ENCODE results near the gene DIS3L2.

- no peak for TF ChIP-seq EZH2 (IDR thresholded peaks at IDR 0.05; ENCODE audit: insufficient read depth, poor library complexity, severe bottlenecking)
- TF ChIP-seq EZH2phosphoT487 (IDR thresholded peaks at IDR 0.05; ENCODE audit: insufficient read depth, low read depth) = no peak
Observed at GRCh38 chr2:232232915-232233314, 271.4 kb downstream of the DIS3L2 start.
